ENCODE measurements around the gene XRCC1.
"Not testable (repeated sequence)": the region's sequence is repeated elsewhere in the genome, so short reads cannot be mapped to it uniquely, and the experiment has no call there.

The XRCC1 gene

GRCh38 chr19:43575156-43575950 is at the start of gene XRCC1, which contains the start of gene PINLYP:
XRCC1 (minus strand) TSS chr19:43575527; CDS start chr19:43575458, 69 bp downstream.
PINLYP (plus strand) TSS chr19:43575801; CDS start chr19:43577192, 1,391 bp downstream.
- DNase-seq = peak; percentile 97 to 99

DNA sequence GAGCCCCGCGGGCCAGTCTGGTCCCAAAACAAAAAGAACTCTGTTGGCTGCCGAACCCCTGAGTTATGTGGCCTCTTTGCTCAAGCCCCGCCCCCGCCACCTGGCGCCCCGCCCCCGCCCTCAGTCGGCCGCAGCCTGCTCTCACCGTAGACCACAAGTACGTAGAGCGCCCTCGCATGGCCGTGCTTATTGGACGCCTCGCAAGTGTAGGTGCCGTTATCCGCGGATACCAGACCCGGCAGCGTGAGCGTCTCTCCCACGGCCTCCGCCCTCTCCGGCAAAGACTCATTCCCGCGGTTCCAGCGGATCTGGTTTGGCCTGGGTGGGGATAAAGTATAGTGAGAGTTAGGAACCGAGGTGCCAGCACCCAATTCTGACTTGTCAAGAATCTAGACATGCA is 49.6 kb upstream of the XRCC1 start:
- no peak for DNase-seq

DNA sequence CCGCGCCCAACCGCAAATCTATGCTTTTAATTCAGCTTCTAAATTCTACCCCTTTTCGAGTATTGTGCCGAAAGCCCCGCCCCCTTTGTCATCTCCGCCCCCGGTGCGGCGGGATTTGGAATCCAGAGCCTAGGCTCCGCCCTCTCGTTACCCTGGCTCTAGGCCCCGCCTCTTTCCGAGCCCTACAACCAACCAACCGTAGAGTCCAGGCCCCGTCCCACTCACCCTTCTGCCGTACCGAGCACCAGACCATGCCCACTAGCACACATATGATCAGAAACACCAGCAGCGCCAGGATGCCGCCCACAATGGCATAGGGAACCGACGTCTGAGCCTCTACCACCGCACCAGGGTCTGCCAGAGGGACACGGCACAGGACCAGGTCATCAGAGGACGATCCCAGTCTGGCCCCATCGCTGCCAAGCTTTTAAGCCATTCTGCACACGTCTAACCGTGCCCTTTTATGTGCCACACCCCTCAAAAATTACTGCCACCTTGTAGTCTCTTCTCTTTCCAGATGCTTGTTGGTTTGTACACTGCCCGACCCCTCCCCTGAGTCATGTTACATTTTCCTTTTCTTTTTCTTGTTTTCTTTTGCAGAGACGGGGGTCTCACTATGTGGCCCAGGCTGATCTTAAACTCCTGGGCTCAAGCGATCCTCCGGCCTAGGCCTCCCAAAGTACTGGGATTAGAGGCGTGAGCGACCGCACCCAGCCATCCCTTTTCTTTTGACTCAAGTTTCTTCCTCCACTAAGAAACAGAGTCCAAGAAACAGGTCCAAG is 48.8 kb upstream of the XRCC1 start:
- no peak for DNase-seq

GRCh38 chr19:43622956-43623355 is 47.6 kb upstream of the XRCC1 start:
- DNase-seq = no peak

DNA sequence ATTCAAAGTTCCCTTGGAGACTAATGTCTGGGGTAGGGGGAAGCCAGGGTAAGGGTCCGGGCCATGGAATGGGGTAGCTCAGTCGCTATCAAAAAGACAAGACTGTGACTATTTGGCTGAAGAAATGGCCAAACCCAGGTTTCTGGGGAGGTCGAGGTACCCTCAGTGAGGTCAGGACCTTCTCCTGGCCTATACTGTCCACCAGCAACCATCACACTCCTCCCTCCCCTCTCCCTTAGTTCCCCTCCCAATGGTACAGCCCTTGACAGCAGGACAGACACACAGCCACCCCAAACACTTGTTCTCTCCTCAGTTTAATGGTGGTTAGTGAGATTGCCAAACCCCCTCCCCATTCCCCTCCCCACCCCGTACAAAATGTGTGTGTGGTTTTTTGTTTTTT is 46.7 kb upstream of the XRCC1 start:
- no peak for DNase-seq

- DNase-seq = peak in 1 of 2 experiments; percentile 54
Observed at GRCh38 chr19:43620061-43621001, 45.0 kb upstream of the XRCC1 start.

GRCh38 chr19:43619262-43620060 is 44.1 kb upstream of the XRCC1 start, which contains the start of gene ZNF428:
ZNF428 (minus strand) TSS chr19:43619629; CDS start chr19:43614304, 5,325 bp downstream.
- peak; percentile 86 to 97 for DNase-seq

DNA sequence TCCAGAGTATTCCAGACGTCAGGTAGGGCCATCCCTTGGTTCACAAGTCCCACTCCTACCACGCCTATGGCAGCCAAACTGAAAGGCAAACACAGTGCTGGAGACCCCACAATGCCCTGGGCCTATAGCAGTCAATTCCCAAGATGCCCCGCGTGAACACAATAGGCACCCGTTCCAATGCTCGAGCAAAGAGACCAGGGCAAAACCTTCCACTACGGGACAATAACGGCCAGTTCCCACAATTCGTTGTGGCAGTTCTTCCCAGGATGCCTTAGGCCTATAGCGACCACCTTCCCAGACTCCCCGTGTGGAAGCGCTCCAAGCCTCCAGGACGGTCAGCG is 43.6 kb upstream of the XRCC1 start:
- DNase-seq = peak; percentile 73 to 74

- no peak for DNase-seq
Observed at GRCh38 chr19:43616954-43617353, 41.6 kb upstream of the XRCC1 start.

DNA sequence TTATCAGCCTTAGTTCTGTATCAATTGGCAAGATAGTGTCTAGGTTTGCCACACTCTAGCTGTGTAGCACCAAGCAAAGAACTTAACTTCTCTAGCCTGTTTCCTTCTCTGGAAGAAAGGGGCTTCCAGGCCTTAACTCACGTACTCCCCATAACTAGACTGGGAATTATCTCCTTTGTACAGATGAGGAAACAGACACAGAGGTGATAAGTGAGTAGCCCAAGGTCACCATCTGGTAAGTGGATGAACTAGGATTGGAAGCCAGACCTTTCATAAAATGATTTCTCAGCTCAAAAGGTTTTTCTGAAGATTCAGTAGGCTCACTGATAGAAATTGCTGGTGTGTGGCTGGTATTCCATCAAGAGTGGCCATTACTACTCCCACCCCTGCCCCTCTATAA is 41.0 kb upstream of the XRCC1 start:
- no peak for DNase-seq

GRCh38 chr19:43612374-43612773 is 37.0 kb upstream of the XRCC1 start:
- DNase-seq = no peak

GRCh38 chr19:43611788-43612187 is 36.5 kb upstream of the XRCC1 start, which contains the start of gene SRRM5:
SRRM5 (plus strand) TSS chr19:43612088; CDS start chr19:43612122, 34 bp downstream.
- DNase-seq = no peak

GRCh38 chr19:43610493-43610892 is 35.2 kb upstream of the XRCC1 start:
- no peak for DNase-seq

DNA sequence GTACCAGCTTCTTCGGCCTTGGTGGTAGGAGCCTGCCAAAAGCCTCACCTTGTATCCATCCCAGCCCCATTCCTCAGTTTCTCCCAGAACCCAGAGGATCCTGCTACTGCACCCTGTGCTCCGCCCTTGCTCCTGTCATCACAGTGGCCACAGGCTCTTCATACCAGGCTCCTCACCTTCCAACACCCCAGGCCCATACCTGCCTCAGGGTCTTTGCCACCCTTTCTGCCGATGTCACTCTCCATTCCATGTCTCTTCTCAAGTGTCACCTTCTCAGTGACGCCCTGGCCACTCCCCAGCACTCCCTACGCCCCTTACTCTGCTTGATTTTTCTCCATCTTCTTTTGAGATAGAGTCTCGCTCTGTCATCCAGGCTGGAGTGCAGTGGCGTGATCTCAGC is 34.5 kb upstream of the XRCC1 start:
- DNase-seq = no peak

GRCh38 chr19:43607238-43608205 is 32.2 kb upstream of the XRCC1 start:
- DNase-seq = no peak

DNA sequence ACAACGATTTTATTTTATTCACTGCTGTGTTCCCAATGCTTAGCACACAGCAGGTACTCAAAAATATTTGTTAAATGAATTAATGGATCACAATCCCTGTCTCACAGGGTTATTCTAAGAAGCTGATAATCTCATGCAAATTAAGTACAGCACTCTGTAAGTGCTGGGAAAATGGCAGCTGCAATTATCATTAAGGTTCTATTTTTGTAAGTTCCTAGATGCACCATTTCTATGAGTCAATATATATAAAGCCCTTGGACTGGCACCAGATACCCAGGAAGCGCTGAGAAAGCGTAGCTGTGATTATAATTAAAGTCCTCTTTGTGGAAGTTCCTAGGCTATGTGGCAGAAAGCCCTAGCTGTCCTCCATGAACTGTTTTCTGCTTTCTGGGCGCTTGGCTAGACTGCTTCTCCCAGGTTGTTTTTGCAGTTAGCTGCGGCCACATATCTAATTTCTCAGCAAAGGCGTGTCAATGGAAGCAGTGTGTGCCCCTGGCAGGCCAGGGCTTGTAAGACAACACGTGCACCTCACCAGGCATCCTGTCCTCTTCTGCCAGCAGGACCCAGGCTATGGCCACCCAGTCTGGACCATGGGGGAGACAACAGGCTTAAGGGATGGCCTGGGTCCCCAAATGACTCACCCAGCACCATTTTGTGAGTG is 31.4 kb upstream of the XRCC1 start:
- DNase-seq = no peak

GRCh38 chr19:43605875-43606568 is 30.7 kb upstream of the XRCC1 start:
- no peak for DNase-seq

DNA sequence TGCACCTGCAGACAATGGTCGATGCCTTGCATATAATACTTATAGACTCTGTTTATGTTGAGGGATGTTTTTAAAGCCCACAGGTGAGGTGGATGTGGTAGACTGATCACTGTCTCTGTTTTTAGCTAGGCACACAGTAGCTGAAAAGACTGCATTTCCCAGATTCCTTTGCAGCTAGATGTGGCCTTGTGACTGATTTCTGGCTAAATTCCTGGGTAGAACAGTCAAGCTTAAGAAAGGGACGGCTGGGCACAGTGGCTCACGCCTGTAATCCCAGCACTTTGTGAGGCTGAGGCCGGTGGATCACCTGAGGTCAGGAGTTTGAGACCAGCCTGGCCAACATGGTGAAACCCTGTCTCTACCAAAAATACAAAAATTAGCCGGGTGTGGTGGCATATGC is 25.0 kb upstream of the XRCC1 start:
- DNase-seq = not testable (repeated sequence)

DNA sequence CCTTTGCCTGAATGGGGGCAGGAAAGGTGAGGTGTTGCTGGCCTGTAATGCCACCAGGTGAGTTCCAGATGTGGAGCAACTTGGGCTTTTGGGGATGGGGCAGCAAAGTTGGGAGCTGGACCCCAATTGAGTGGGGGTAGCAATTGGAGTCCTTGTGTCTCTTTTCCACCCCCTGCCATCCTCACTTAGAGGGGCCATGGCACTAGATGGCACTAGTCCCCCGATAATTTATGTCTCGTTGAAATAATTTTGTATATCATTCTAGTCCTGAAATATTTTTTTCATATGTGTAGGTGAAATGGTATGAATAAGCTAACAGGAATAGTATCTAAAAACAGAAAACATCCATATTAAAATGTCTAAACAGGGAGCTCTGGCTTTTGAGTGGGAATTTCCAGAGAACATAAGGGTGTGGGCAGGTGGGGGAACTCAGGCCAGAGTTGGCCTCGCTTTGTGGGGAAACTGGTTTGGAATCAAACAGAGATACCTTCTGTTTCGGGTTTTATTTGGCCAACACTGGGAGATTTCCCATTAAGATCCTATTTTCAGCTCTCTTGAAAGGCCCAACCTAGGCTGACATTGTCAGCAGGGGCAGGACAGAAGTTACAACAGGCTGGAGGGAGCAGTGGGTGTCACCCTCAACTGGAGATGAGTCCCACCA is 24.4 kb upstream of the XRCC1 start:
- DNase-seq = no peak
